GM19239 (cell line): ENCODE measurements around the gene RPP14.
"Not testable (repeated sequence)": the region's sequence is repeated elsewhere in the genome, so short reads cannot be mapped to it uniquely, and the experiment has no call there.

Experiments
- DNase-seq: peaks from one replicate; pipeline ENCODE4 v3.0.0; 2011; ENCODE audit warnings: low spot score; ENCODE audit not compliant: insufficient read length
- FAIRE-seq: peaks from 2 replicates; lab custom pipeline; 2011; peaks lifted over from hg19 to GRCh38; lab: Jason Lieb, UNC

RPP14 gene

DNA sequence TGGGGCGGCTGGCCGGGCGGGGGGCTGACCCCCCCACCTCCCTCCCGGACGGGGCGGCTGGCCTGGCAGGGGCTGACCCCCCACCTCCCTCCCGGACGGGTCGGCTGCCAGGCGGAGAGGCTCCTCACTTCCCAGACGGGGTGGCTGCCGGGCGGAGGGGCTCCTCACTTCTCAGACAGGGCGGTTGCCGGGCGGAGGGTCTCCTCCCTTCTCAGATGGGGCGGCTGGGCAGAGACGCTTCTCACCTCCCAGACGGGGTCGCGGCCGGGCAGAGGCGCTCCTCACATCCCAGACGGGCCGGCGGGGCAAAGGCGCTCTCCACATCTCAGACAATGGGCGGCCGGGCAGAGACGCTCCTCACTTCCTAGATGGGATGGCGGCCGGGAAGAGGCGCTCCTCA lies 15.6 kb upstream of the RPP14 start:
- DNase-seq, FAIRE-seq: not testable (repeated sequence)

- DNase-seq (no peak), FAIRE-seq (no peak)
These were observed 14.2 kb upstream of the RPP14 start for GRCh38 chr3:58291671-58292338.

- FAIRE-seq: no peak
These were observed 13.2 kb upstream of the RPP14 start for GRCh38 chr3:58292866-58293265.

GRCh38 chr3:58293516-58293915 lies 12.5 kb upstream of the RPP14 start:
- DNase-seq: no peak
- no peak for FAIRE-seq

More at GRCh38 chr3:58292866-58293265, 13.2 kb upstream of the RPP14 start:
- no peak for DNase-seq

- FAIRE-seq (no peak), DNase-seq (no peak)
These were observed 9.8 kb upstream of the RPP14 start for GRCh38 chr3:58296269-58296668.

DNA sequence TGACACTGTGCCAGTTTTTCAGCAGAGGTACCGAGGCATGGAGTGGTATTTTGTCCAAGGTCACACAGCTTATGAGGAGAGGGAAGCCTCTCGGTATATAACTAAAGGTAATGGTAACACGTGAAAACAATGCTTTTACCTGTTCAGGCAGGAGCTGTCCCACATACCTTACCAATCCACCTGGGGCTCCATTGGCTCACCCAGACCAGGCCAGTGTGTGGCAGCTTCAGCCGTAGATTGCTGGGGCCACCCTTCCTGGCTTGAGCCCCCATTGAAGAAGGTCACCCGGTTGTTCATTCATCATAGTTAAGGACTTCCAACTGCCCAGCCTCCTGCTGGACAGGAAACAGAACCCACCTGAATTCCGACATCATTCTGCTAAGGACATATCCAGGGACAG lies 9.2 kb upstream of the RPP14 start:
- DNase-seq (no peak), FAIRE-seq (no peak)

DNA sequence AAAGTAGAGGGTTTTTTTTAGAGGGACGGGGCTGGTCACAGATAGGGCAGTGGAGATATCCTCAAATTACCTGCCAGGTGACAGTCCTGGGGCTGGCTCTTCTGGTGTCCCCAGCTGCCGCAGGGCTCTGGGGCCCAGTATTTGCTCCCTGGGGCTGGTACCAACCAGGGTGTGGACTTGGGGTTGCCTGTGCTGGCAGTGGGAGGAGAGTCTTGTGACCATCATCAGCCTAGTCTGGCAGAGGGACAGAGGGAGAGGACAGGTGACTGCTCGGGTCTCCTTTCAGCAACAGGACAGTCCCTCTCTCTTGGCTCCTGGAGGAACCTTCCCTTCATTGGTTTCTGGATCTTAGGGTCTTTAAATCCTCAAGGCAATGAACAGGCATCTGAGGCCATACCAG lies 7.9 kb upstream of the RPP14 start:
- FAIRE-seq (no peak), DNase-seq (no peak)

GRCh38 chr3:58299075-58299474 lies 7.0 kb upstream of the RPP14 start:
- DNase-seq (no peak), FAIRE-seq (no peak)

- no peak for DNase-seq
- peak; percentile 76 for FAIRE-seq
These were observed 6.1 kb upstream of the RPP14 start for GRCh38 chr3:58299839-58300516.

GRCh38 chr3:58307639-58308215 lies 1.7 kb downstream of the RPP14 start:
- DNase-seq: no peak
- peak; percentile 67 for FAIRE-seq

DNA sequence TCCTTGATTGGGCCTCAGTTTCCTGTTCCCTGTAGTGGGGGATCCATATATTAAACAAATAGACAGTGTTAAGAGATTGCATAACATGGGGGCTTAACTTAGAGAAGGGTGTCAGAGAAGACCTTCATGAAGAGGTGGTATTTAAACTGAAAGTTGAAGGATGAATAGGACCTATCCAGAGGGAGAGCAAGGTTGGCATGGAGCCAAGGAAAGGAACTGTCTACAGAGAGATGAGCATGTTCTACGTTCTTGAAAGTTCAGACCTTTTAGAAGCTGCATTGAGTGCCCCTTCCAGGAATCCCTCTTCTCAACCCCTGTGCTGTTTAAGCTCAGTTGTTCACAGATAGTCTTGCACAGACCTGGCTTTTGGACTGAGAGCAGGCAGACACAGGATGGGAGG lies 2.7 kb downstream of the RPP14 start:
- FAIRE-seq (no peak), DNase-seq (no peak)

GRCh38 chr3:58317811-58318210 lies 11.8 kb downstream of the RPP14 start:
- FAIRE-seq: no peak
- no peak for DNase-seq

DNA sequence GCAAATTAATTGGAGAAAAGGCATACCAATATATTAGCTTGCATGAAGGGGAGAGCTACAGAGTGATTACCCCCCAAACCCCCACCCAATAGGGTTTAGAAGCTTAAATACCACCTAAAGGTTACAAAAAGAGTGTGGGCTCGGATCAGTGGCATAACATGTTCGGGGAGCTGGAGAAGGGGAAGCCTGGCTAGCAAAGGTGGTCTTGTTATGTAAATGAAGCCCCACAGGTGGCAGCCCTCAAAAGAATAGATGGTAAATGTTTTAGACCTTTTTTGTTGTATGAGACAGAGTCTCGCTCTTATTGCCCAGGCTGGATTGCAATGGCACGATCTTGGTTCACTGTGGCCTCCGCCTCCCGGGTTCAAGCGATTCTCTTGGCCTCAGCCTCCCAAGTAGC lies 15.7 kb downstream of the RPP14 start:
- no peak for DNase-seq
- no peak for FAIRE-seq

DNA sequence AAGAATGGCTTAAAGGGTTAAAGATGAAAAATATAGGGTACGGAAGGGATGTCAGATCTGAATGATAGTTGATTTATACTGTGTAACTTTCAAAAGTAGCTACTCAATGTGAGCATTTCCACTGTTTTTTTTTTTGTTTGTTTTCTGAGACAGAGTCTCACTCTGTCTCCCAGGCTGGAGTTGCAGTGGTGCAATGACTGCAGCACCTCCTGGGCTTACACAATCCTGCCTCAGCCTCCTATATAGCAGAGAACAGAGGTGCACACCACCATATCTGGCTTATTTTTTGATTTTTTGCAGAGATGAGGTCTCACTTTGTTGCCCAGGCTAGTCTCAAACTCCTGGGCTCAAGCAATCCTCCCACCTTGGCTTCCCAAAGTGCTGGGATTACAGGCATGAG lies 16.7 kb downstream of the RPP14 start:
- no peak for FAIRE-seq
- no peak for DNase-seq

DNA sequence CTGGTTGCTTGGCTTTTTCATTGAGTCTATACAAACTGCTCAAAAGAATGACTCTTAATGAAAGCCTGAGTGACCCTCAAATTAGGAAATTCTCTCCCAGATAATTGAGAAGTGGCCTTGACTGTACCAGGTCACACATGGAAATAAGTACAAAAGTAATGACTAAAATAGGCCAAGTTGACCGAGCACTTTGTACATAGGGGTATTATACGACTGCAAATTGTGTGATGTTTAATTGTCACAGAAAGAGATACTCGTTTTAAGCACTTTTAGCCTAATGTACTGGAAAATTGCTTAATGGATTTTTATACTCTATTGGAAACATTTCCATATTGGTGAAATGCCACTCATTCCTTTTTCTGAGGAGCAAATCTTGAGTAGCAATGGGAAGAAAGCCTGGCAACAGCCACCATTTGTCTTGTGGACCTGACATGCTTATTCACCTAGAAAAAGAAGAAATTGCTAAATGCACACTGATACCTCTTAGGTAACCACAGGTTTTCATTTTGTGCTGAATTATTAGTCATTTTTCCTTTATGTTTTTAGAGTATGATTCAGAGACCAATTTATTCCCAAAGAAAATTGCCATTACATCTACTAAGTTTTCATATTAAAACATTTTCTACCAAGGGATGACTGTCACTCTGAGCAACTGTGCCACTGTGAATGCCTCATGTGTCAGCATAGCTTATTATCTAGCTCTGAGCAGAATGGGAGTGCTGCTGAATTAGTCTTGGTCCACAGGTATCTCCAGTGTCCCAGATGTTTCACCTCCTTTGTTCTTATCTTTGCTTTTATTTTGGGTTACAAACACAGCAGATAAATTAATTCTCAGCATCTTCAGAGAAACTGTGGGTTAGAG lies 17.7 kb downstream of the RPP14 start:
- FAIRE-seq (peak; percentile 48), DNase-seq (no peak)

DNA sequence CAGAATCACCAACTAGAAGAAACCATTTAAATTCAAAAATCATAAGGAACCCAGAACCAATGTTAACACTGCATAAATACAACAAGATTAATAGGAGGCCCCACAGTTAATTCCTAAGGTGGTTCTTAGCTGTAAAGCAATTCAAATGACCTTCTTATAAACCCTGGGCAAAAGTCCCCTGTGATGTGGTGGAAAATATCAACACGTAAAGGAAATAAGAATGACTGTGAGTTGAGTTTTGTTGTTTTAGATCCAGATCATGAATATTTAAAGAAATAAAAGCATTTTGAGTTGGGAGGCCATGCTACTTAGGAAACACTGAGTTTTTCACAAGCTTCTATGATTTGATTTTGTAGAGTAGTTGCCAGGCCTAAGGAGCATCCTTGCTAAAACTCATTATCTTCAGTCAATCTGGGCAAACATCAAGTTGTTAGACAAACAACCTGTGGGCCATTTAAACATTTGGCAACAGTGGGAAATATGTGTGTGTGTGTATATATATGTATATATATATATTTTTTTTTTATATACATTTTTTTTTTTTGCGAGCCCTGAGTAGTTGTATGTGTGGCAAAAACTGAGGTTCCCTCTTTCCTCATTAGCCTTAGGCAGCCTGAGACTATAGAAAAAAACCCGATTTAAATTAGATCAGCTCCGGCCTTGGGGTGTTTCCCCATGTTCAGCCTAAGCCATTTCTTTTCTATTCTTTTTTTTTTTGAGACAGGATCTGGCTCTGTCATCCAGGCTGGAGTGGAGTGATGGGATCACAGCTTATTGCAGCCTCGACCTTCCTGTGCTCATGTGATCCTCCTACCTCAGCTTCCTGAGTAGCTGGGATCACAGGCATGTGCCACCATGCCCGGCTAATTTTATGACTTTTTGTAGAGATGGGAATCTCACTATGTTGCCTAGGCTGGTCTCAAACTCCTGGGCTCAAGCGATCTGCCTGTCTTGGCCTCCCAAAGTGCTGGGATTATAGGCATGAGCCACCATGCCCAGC lies 18.6 kb downstream of the RPP14 start:
- FAIRE-seq: no peak

DNA sequence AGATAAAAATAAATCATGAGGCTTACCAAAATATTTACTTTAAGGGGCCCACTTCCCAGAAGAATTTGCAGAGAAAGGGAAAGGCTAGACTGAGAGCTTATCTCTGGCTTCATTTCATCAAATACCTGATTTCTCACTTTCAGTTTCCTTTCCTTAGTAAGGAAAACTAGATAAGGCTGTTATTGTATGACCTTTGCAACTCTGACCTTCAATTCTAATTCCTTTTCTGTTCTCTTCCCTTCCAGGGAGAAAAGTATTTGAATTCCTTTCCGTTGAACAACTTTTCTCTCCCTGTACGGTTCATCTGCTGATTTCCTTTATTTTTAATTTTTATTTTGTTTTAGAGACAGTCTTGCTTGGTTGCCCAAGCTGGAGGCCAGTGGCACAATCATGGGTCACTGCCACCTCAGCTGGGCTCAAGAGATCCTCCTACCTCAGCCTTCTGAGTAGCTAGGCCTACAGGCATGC lies 19.5 kb downstream of the RPP14 start:
- no peak for DNase-seq
- FAIRE-seq: peak; percentile 33

More for the DNA sequence above, 18.6 kb downstream of the RPP14 start:
- no peak for DNase-seq

GRCh38 chr3:58326267-58326900 lies 20.3 kb downstream of the RPP14 start:
- DNase-seq (no peak), FAIRE-seq (no peak)
